DND-41 (cell line): Measurements from ENCODE around the gene RASGRF1.

Experiments
- ATAC-seq: fragments of 200-7000 bp; cut with Tn5 transposase; 3 replicates; pipeline ENCODE4 v1.9.1; 2021; ENCODE audit warnings: low read depth; ENCODE audit not compliant: insufficient read depth
- DNase-seq: peaks from one replicate; pipeline ENCODE4 v3.0.0-alpha.2; 2020
- H2AFZ ChIP-seq: 2 replicates; pipeline ENCODE4 v1.6.0; 2012; ENCODE audit warnings: low read depth, low read length
- H3K27ac ChIP-seq: 2 replicates; pipeline ENCODE4 v1.5.1; 2012; ENCODE audit warnings: low read length, inconsistent platforms
- H3K27me3 ChIP-seq: fragments of 200-600 bp; sonication (generic); 2 replicates; pipeline ENCODE4 v1.6.0; 2012; ENCODE audit warnings: low read length, mild to moderate bottlenecking, inconsistent platforms; ENCODE audit not compliant: insufficient read depth, poor library complexity
- H3K36me3 ChIP-seq: 2 replicates; pipeline ENCODE4 v1.5.1; 2012; ENCODE audit warnings: low read length, inconsistent platforms; ENCODE audit not compliant: insufficient read depth
- H3K4me1 ChIP-seq: 2 replicates; pipeline ENCODE4 v1.5.1; 2012; ENCODE audit warnings: mild to moderate bottlenecking, low read length; ENCODE audit not compliant: insufficient read depth
- H3K4me2 ChIP-seq: 2 replicates; pipeline ENCODE4 v1.6.0; 2012; ENCODE audit warnings: mild to moderate bottlenecking, moderate library complexity, low read length, inconsistent platforms; ENCODE audit not compliant: insufficient read depth
- H3K4me3 ChIP-seq, 2 experiments: fragments of 200-600 bp in 1 of 2; shearing (Covaris generic) in 1 of 2; 2 replicates each; pipeline ENCODE4 v1.5.1; 2012 to 2016; ENCODE audit warnings: inconsistent platforms in 2 of 2, low read length in 2 of 2, mild to moderate bottlenecking in 2 of 2, low read depth in 1 of 2, moderate library complexity in 1 of 2
- H3K79me2 ChIP-seq: 2 replicates; pipeline ENCODE4 v1.6.0; 2012; ENCODE audit warnings: low read length, inconsistent platforms; ENCODE audit not compliant: insufficient read depth
- H3K9ac ChIP-seq: 2 replicates; pipeline ENCODE4 v1.6.0; 2012; ENCODE audit warnings: low read depth, mild to moderate bottlenecking, inconsistent platforms, low read length, moderate library complexity
- H3K9me3 ChIP-seq: 2 replicates; pipeline ENCODE4 v1.5.1; 2012; ENCODE audit warnings: low read length, moderate library complexity, mild to moderate bottlenecking, inconsistent platforms; ENCODE audit not compliant: insufficient read depth, severe bottlenecking
- H4K20me1 ChIP-seq: 2 replicates; pipeline ENCODE4 v1.6.0; 2012; ENCODE audit warnings: low read length; ENCODE audit not compliant: insufficient read depth
- CTCF ChIP-seq: IDR thresholded peaks from 2 replicates; pipeline ENCODE4 v1.5.1; 2012; ENCODE audit warnings: borderline replicate concordance, low read length, moderate library complexity, mild to moderate bottlenecking; ENCODE audit not compliant: poor library complexity, severe bottlenecking; ENCODE audit errors: extremely low read depth
- EZH2 ChIP-seq: IDR thresholded peaks from 3 replicates; pipeline ENCODE4 v1.6.1; 2012; ENCODE audit warnings: borderline replicate concordance, low read depth, mild to moderate bottlenecking, moderate library complexity, low read length, inconsistent platforms; ENCODE audit not compliant: severe bottlenecking

RASGRF1 gene

GRCh38 chr15:78950343-78950742, 140.2 kb downstream of the RASGRF1 start:
- TF ChIP-seq EZH2 (no peak), CTCF (no peak)
- H3K9ac ChIP-seq = no peak overlapping the region
- no peaks in the 10 kb centered on the region for H4K20me1 ChIP-seq
- DNase-seq (no peak), ATAC-seq (no peak)
- no peak overlapping the region for H3K4me3 ChIP-seq
- no peaks in the 10 kb centered on the region for H3K79me2 ChIP-seq
- H3K27ac ChIP-seq = no peak overlapping the region
- H3K9me3 ChIP-seq = no peaks in the 10 kb centered on the region
- no peak overlapping the region for H3K4me2 ChIP-seq
- H2AFZ ChIP-seq = no peak overlapping the region
- H3K36me3 ChIP-seq = no peaks in the 10 kb centered on the region
- no peaks in the 10 kb centered on the region for H3K27me3 ChIP-seq
- H3K4me1 ChIP-seq = no peaks in the 10 kb centered on the region

- no peak overlapping the region for H3K27ac ChIP-seq
Measured at GRCh38 chr15:78949461-78949860, 141.1 kb downstream of the RASGRF1 start.

GRCh38 chr15:78947506-78947905, 143.1 kb downstream of the RASGRF1 start:
- Histone ChIP-seq H3K27ac (no peak overlapping the region), H3K4me1 (peaks cover 7% of the 10 kb centered on the region; the same call in 1 of the 2 replicates), H2AFZ (no peak overlapping the region), H4K20me1 (no peaks in the 10 kb centered on the region), H3K27me3 (no peaks in the 10 kb centered on the region), H3K9ac (no peak overlapping the region), H3K4me2 (no peak overlapping the region), H3K79me2 (no peaks in the 10 kb centered on the region), H3K36me3 (no peaks in the 10 kb centered on the region), H3K9me3 (no peaks in the 10 kb centered on the region), H3K4me3 (no peak overlapping the region)
- ATAC-seq (no peak), DNase-seq (no peak)
- TF ChIP-seq EZH2 (no peak), CTCF (no peak)

More at GRCh38 chr15:78949461-78949860, 141.1 kb downstream of the RASGRF1 start:
- Histone ChIP-seq H3K4me1 (peaks cover 4% of the 10 kb centered on the region; the same call in 1 of the 2 replicates), H3K4me2 (no peak overlapping the region), H3K36me3 (no peaks in the 10 kb centered on the region), H2AFZ (no peak overlapping the region), H3K9me3 (no peaks in the 10 kb centered on the region), H3K9ac (no peak overlapping the region), H3K27me3 (no peaks in the 10 kb centered on the region), H3K79me2 (no peaks in the 10 kb centered on the region), H4K20me1 (no peaks in the 10 kb centered on the region), H3K4me3 (no peak overlapping the region)
- DNase-seq (no peak), ATAC-seq (no peak)
- TF ChIP-seq CTCF (no peak), EZH2 (no peak)

GRCh38 chr15:78946493-78946892, 144.1 kb downstream of the RASGRF1 start:
- Histone ChIP-seq H3K4me3 (no peak overlapping the region), H3K9ac (no peak overlapping the region), H3K79me2 (no peaks in the 10 kb centered on the region), H3K36me3 (no peaks in the 10 kb centered on the region), H4K20me1 (no peaks in the 10 kb centered on the region), H3K9me3 (no peaks in the 10 kb centered on the region), H2AFZ (no peak overlapping the region), H3K4me1 (peaks cover 7% of the 10 kb centered on the region; the same call in 1 of the 2 replicates), H3K4me2 (no peak overlapping the region), H3K27ac (no peak overlapping the region), H3K27me3 (no peaks in the 10 kb centered on the region)
- TF ChIP-seq CTCF (no peak), EZH2 (no peak)
- DNase-seq = no peak
- ATAC-seq = no peak
